ENCODE results near the gene SPHK1. TPM values are rescaled to one million over a fixed set of nuclear protein-coding genes. Genes with fewer than 3 reads are reported as not detected.
A peak's percentile ranks its signal among the peaks of the same experiment; 100 is the strongest.

SPHK1 gene
- 1 to 10 TPM in 3 of 4 donors, under 1 TPM in 1; 0.66 to 5.0 (median 2.5) TPM for total RNA-seq

GRCh38 chr17:76384222-76384986 lies at the start of gene SPHK1:
SPHK1 (plus strand) TSS chr17:76384609; CDS start chr17:76385645, 1,036 bp downstream.
- no peaks in the 10 kb centered on the region for H3K9me3 ChIP-seq
- H3K4me1 ChIP-seq, result peaks cover 28 to 29% of the 10 kb centered on the region in 2 donors
- H3K27me3 ChIP-seq, result peaks cover 0 to 12% (median 5%) of the 10 kb centered on the region in 3 donors
- peak; percentile 64 to 65 for ATAC-seq
- intact Hi-C loops (cut with DNase I; ENCODE audit: low total_unique reads) (no loop called here), in situ Hi-C loops (cut with MboI; ENCODE audit: low sequenced_read_pairs in 4 of 4) (no loop called here)
- peak within 1 kb of the TSS; percentile 44 to 69 (median 62) for H3K4me3 ChIP-seq
- no peaks in the 10 kb centered on the region for H3K36me3 ChIP-seq
- H3K27ac ChIP-seq, result peak within 1 kb of the TSS; percentile 64 to 79 (median 71)
- TF ChIP-seq POLR2A (IDR thresholded peaks at IDR 0.05), result peak; percentile 51 to 53
- TF ChIP-seq CTCF (IDR thresholded peaks at IDR 0.05 in 4 of 5, conservative IDR thresholded peaks at IDR 0.05 in 1 of 5), result no peak
- DNase-seq, result peak in 1 of 2 donors; percentile 23

GRCh38 chr17:76335716-76336381 lies 48.6 kb upstream of the SPHK1 start:
- intact Hi-C loops (cut with DNase I; ENCODE audit: low total_unique reads), result no loop called here
- in situ Hi-C loops (cut with MboI; ENCODE audit: low sequenced_read_pairs in 4 of 4), result no loop called here
- H3K36me3 ChIP-seq, result peaks cover 0 to 4% of the 10 kb centered on the region in 2 donors

GRCh38 chr17:76336756-76337412 lies 47.5 kb upstream of the SPHK1 start:
- Histone ChIP-seq H3K27ac (no peak overlapping the region), H3K36me3 (no peaks in the 10 kb centered on the region), H3K27me3 (no peaks in the 10 kb centered on the region), H3K4me1 (peaks cover 5 to 8% of the 10 kb centered on the region in 2 donors), H3K4me3 (no peak overlapping the region), H3K9me3 (no peaks in the 10 kb centered on the region)
- no peak for ATAC-seq
- intact Hi-C loops (cut with DNase I; ENCODE audit: low total_unique reads) (no loop called here), in situ Hi-C loops (cut with MboI; ENCODE audit: low sequenced_read_pairs in 4 of 4) (no loop called here)
- TF ChIP-seq POLR2A (IDR thresholded peaks at IDR 0.05) (no peak), CTCF (IDR thresholded peaks at IDR 0.05 in 4 of 5, conservative IDR thresholded peaks at IDR 0.05 in 1 of 5) (no peak)
- no peak for DNase-seq

More at GRCh38 chr17:76335716-76336381, 48.6 kb upstream of the SPHK1 start:
- DNase-seq (no peak), ATAC-seq (no peak)
- H3K4me3 ChIP-seq, result no peak overlapping the region
- no peaks in the 10 kb centered on the region for H3K27me3 ChIP-seq
- no peaks in the 10 kb centered on the region for H3K9me3 ChIP-seq
- H3K4me1 ChIP-seq, result peaks cover 5 to 8% of the 10 kb centered on the region in 2 donors
- H3K27ac ChIP-seq, result no peak overlapping the region
- no peak for TF ChIP-seq POLR2A (IDR thresholded peaks at IDR 0.05)
- TF ChIP-seq CTCF (IDR thresholded peaks at IDR 0.05 in 4 of 5, conservative IDR thresholded peaks at IDR 0.05 in 1 of 5), result no peak

GRCh38 chr17:76337413-76337777 lies 47.0 kb upstream of the SPHK1 start:
- in situ Hi-C loops (cut with MboI; ENCODE audit: low sequenced_read_pairs in 4 of 4), result no loop called here
- DNase-seq (no peak), ATAC-seq (no peak)
- Histone ChIP-seq H3K4me1 (peaks cover 3 to 4% of the 10 kb centered on the region in 2 donors), H3K4me3 (no peak overlapping the region), H3K27ac (no peak overlapping the region), H3K36me3 (peaks cover 0 to 4% of the 10 kb centered on the region in 2 donors), H3K27me3 (no peaks in the 10 kb centered on the region), H3K9me3 (no peaks in the 10 kb centered on the region)
- no peak for TF ChIP-seq CTCF (IDR thresholded peaks at IDR 0.05 in 4 of 5, conservative IDR thresholded peaks at IDR 0.05 in 1 of 5)
- TF ChIP-seq POLR2A (IDR thresholded peaks at IDR 0.05), result no peak
- intact Hi-C loops (cut with DNase I; ENCODE audit: low total_unique reads), result no loop called here

Measured in gastrocnemius medialis (tissue), 4 donors.